Fibroblast of peridontal ligament (primary cell): ENCODE results near the gene CDC42EP2.
"Not testable (repeated sequence)": the region's sequence is repeated elsewhere in the genome, so short reads cannot be mapped to it uniquely, and the experiment has no call there.

ENCODE experiments used
- DNase-seq: peaks from one replicate; pipeline ENCODE4 v3.0.0-alpha.2; 2010; ENCODE audit errors: extremely low read depth

CDC42EP2 gene

DNA sequence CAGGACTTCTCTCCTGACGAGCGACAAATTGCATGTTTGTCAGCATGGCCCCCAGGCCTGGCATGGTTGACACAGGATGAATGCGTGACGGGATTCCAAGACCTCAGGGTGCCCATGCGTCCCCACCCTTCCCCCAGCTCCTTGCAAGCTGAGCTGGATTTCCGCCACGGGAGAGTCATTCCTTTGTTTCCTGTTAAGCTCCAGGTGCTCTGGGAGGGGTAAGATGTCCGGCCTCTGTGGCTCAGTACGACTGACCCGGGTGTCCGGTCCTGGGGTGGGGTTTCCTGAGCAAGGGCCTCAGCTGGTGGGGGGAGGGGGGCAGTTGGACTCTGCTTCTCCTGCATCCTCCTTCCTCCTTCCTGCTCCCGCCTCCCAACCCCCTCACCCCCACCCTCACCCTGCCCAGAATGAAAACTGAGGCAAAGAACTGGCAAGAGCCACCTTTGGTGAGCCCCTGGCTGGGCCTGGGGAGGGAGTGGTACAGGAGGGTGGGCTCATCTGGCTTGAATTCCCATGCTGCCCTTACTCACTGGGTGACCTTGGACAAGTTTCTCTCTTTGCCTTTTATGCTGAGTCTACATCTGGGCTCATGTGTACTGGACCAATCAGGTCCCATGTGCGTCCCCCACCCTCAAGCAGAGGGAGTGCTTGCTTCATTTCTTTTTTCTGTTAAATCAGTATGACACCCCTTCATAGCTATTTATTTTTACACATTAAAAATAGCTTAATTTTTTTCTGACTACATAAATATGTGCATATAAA is 2.5 kb downstream of the CDC42EP2 start:
- DNase-seq, result peak; percentile 68

DNA sequence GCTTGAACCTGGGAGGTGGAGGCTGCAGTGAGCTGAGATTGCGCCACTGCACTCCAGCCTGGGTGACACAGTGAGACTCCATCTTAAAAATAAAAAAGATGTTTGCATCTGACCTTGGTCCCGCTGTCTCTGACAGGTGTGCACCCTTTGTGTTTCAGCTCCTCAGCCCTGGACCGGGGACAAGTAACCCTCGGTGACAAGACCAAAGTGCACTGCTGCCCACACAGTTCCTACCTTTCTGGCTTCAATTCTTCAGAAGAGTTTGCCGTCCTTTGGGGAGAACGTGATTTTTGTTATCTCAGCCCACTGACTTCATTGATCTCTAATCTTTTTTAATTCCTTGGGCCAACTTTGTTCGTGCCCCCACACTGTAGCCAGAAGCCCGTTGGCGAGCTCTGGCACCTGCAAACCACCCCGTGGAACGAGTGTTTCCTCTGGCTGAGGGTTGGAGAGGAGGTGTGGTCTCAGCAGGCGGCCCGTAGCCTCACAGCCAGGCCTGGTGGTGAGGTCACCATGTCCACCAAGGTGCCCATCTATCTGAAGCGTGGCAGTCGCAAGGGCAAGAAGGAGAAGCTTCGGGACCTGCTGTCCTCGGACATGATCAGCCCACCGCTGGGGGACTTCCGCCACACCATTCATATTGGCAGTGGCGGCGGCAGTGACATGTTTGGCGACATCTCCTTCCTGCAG is 5.9 kb downstream of the CDC42EP2 start:
- no peak for DNase-seq

DNA sequence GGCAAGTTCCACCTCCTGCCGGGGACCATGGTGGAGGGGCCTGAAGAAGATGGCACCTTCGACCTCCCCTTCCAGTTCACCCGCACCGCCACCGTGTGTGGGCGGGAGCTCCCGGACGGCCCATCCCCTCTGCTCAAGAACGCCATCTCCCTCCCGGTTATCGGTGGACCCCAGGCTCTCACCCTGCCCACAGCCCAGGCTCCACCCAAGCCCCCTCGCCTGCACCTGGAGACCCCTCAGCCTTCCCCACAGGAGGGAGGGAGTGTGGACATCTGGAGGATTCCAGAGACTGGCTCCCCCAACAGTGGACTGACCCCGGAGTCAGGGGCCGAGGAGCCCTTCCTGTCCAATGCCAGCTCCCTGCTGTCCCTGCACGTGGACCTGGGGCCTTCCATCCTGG is 6.4 kb downstream of the CDC42EP2 start:
- no peak for DNase-seq

DNA sequence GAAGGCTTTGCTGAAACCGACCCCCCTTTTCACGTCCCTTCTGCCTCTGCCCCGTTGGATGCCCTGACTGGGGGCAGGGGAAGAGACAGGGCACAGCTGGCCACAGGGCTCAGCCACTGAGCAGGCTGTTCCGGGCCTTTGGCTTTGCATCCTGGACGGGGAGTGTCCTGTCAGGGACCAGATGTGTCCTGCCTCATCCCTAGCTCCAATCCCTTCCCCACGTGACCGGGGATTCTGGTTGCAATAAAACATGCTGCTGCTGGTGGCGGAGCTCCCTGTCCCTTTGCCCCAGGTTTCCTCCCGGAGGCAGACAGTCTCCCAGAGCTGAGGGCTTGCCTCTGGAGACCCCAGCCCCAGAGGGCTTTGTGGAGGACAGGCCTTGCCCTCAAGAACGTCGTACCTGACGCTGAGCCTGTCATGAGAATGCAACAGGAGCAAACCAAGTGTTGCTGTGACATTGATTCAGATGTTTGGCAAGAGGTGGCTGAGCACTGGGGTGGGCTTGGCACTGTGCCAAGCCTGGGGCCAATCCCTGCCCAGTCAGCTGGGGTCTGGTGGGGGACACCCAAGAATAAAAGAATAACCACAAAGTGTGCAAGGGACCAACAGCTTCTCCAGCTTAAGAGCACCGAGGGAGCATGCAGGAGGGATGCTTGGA is 7.3 kb downstream of the CDC42EP2 start:
- no peak for DNase-seq

DNA sequence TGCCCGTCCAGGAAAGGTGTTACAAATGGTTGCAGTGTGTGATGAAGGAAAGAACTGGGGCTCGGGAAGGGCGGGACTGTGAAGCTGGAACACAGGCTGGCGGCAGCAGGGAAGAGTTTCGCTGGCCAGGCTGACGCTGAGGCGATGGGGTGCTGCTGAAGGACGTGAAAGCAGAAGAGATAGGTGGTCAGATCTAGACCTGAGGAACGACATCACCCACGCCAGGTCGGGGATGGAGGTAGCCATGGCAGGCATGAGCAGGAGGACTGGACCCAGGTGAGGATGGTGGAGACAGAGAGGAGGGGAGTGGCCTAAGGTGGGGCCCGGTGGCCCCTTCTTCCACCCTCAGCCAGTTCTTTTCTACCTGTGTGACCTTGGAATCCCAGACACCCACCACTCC is 9.1 kb downstream of the CDC42EP2 start:
- no peak for DNase-seq

DNA sequence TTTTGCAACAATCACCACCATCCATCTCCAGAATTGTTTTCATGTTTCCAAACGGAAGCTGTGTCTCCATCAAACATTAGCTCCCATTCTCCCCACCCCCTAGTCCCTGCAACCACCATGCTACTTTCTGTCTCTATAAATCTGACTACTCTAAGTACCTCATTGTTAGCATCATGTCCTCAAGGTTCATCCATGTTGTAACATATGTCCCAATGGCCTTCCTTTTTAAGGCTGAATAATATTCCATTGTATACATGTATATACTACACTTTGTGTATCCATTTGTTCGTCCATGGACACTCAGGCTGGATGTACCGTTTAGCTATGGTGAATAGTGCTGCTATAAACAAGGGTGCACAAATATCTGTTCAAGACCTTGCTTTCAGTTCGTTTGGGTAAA is 10.8 kb downstream of the CDC42EP2 start:
- DNase-seq, result no peak

DNA sequence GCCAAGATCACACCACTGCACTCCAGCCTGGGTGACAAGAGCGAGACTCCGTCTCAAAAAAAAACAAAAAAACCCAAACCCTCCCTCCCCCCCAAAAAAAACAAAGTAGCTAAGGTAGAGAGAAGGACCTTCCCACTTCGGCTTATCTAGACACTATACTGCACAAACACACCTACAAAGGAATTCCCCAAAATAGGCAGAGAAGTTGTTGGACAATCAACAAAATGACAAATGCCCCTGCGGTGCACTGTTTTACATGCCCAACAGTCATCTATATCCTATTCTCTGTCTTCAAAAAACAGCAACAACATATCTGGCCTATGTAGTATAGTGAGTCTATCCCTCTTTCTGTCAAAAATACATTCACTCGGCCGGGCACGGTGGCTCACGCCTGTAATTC is 12.4 kb downstream of the CDC42EP2 start:
- no peak for DNase-seq

DNA sequence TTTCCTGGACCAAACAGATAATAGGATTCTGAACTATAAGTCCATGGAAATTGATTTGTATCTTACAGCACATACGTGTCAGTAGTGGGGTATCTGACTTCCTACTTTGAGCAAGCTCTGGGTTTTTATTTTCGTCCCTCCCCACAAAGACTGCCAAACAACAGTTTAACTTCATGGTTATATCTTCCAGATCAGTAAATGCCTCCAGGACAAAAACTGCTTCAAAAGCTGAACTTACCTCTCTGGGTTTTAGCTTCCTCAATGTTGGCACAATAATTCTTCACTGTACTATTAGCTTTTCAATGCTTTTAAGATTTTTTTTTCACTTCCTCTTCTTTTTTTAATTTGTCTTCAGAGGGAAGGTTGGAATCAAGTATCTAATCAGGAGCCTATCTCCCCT is 14.8 kb downstream of the CDC42EP2 start:
- no peak for DNase-seq

DNA sequence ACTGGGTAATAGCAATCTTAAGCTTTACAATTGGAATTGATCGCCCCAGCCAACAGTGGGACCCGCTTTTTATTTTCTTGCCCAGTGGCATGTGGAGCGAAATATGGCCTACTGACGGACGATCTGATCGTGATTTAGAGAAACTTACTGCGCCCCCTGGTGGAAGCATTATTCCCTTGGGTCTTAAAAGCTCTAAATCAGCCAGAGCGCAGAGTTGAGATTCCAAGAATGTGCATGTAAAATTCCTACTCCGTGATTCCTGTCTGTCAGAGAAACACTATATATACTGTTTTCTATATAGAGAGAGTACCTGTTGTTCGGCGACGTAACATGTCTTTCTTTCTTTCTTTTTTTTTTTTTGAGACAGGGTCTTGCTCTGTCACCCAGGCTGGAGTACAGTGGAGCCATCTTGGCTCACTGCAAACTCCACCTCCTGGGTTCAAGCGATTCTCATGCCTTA is 15.3 kb downstream of the CDC42EP2 start:
- peak; percentile 97 for DNase-seq

DNA sequence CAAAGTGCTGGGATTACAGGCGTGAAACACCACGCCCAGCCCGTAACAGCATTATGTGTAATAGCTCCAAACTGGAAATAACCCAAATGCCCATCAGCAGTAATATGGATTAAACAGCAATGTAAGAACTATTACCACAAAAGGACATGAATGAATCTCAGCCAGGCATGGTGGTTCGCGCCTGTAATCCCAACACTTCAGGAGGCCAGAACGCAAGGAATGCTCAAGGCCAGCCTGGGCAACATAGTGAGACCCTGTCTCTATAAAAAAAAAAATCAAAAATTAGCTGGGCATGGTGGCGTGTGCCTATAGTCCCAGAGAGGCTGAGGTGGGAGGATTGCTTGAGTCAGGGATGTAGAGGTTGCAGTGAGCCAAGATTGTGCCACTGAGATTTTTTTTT is 15.9 kb downstream of the CDC42EP2 start:
- no peak for DNase-seq

DNA sequence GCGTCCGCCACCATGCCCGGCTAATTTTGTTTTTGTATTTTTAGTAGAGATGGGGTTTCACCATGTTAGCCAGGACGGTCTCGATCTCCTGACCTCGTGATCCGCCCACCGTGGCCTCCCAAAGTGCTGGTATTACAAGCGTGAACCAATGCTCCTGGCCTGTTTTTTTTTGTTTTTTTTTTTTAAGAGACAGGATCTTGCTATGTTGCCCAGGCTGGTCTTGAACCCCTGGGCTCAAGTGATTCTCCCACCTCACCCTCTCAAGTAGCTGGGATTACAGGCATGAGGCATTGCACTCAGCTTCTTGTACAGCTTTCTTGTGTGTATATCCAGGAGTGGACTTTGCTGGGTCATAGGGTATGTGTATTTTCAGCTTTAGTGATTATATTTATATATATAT is 17.9 kb downstream of the CDC42EP2 start:
- DNase-seq, result not testable (repeated sequence)

DNA sequence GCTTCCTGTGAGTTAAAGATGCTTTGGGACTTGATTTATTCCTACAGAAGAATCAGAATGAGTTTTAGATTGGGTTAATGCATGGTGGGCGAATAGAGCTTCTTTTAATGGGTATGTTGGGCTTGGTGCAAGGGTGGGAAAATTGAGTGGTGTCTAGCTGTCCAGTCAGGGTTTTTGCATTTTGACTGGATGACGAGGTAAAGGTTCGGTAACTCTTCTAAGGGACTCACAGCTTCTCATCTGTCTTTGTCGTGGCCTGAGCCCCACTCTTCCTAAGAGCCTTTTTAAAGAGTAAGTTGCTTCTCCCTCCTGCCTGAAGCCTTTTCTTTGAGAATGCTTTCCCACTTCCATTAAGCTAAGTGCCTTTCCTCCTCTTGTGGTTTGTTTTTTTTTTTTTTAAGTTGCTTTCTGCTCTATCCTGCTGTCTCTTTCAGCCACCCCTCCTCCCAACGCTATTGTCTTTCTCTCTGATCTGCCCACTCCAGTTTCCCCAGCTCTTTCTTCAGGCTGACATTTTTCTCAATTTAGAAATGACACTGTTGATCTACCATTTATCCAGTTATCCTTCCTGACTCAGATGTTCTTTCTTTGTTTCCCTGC is 20.1 kb downstream of the CDC42EP2 start:
- no peak for DNase-seq

DNA sequence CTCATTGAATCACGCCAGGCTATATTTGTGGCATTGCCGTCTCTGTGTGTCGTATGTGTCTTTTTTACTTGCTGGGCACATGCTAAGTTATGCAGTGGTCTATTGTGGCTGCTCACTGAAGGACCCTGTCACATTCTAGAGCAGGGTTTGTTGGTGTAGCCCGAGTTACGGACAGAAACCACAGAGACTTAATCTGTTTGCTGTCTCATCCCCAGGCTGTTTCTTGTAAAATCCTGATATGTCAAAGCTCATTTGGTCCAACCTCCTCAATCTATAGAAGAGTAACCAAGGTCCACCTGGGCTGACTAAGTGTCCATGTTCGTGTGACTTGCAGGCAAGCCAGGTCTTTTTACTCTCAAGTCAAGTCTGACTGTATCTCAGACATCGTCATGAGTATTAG is 24.0 kb downstream of the CDC42EP2 start:
- DNase-seq, result no peak

DNA sequence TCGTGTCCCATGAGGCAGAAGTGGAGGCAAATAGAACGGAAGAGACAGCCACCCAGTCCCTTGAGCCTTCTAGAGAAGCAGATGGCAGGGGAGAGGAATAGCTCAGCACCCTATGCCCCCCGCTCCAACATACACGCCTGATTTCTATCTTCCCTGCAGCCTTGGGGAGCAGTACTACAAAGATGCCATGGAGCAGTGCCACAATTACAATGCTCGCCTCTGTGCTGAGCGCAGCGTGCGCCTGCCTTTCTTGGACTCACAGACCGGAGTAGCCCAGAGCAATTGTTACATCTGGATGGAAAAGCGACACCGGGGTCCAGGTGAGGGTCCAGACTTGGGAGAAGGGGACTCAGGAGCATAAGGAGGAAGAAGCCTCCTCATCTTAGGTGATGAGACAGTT is 25.6 kb downstream of the CDC42EP2 start:
- no peak for DNase-seq

DNA sequence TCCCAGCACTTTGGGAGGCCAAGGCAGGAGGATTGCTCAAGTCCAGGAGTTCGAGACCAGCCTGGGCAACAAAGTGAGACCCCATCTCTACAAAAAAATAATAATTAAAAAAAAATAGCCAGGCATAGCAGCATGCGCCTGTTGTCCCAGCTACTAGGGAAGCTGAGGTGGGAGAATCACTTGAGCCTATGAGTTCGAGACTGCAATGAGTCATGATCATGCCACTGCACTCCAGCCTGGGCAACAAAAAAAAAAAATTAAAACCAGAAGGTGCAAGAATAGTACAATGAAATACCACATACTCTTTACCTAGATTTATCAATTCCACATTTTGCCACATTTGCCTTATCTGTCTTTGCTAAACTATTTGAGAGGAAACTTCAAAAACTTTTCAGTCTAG is 27.2 kb downstream of the CDC42EP2 start:
- no peak for DNase-seq

DNA sequence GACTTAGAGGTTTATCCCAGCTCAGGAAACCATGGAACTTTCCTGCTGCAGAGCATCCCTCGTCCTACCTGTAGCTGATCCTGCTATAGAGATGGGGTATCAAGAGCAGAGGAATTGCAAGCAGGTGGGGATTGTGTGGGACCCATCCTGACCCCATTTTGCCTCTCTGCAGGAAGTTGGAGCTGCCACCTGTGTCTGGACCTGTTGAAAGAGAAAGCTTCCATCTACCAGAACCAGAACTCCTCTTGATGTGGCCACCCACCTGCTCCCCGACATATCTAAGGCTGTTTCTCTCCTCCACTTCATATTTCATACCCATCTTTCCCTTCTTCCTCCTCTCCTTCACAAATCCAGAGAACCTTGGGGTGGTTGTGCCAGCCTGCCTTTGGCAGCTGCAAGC is 36.8 kb downstream of the CDC42EP2 start:
- DNase-seq, result no peak

DNA sequence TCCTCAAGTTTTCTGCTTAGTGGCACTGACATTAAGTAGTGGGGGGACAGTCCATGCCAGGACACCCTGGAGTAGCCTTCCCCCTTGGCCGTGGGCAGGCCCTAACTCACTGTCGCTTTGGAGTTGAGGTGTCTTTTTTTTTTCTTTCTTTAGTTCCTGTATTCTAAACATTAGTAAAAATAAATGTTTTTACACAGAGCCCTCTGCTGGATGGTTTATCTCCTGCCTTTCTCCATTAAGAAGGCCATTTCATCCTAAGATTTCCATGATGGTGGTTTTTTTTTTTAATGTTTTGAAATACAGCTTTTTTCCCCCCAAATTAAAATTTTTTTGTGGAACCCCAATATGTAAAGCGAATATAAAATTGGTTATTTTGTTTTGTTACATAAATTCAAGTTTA is 38.1 kb downstream of the CDC42EP2 start:
- peak; percentile 51 for DNase-seq

DNA sequence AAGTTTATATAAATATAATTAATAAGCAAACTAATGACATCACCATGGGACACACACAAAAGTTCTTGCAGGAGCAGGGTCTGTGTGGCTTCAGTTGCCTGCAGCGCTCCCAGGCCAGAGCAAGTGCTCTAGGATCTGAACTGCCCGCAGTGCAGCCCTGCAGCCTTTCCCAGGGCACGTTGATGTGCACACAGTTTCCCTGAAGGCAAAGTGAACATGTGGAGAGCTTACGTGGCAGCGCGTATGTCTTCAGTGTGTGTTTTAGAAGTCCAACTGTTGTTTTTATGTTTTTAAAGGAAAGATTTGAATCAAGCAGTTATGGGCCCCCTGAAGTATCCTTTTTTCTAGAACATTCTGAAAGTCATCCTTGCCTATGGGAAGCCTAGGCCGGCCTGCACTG is 38.7 kb downstream of the CDC42EP2 start:
- no peak for DNase-seq

DNA sequence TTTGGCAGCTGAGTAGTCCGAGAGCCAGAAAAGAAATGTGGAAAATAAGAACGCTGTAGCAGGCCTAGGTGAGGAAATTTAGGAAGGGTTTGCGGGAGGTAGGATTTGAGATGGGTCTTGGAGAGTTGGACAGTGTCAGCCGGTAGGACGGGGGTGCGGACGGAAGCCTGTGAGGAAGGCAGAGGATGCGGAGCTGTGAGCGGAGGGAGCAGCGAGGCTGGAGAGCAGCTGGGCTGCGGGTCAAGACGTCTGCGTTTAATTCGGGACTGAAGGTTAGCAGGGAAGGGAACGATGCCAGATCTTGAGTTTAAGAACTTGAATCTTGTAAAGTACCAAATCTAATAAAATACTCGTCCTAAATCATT is 39.2 kb downstream of the CDC42EP2 start:
- no peak for DNase-seq

DNA sequence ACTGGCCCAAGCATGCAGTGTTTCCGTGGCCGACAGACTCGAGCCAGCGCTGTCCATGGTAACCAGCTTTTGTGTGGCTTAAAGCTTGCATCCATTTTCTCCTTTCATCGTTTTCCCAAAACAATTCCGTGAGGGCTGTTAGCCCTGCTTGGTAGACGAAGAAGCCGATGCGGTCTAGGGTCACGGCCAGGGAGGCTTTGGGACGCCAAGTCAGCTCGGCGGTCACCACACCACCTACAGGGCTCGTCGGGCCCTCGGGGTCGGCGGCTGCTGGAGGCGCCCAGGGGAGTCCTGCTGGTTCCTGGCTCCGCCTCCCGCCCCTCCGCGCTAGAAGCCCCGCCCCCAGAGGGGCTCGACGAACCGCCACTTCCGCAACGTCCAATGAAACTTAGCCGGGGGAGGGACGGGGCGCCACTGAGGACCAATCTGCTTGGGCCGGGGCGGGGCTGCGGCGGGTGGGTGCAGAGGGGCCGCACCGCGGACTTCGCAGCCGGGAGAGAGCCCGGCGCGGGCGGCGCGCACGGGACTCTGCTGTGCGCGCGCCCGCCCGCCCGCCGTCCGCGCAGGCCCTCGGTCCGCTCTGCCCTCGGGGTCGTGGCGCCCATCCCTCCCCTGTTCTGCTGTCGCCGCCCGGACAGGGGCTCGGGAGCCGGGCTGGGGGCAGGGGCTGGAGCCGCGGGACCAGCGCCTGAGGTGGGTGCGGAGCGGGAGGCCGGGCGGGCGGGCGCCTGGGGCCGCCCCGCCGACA is 39.8 kb downstream of the CDC42EP2 start, which contains the start of gene TIGD3:
TIGD3 (plus strand) TSS at position 487 of the 748 bp plus-strand sequence. CDS start 1,058 bp downstream, outside the sequence.
- DNase-seq, result peak; percentile 85

DNA sequence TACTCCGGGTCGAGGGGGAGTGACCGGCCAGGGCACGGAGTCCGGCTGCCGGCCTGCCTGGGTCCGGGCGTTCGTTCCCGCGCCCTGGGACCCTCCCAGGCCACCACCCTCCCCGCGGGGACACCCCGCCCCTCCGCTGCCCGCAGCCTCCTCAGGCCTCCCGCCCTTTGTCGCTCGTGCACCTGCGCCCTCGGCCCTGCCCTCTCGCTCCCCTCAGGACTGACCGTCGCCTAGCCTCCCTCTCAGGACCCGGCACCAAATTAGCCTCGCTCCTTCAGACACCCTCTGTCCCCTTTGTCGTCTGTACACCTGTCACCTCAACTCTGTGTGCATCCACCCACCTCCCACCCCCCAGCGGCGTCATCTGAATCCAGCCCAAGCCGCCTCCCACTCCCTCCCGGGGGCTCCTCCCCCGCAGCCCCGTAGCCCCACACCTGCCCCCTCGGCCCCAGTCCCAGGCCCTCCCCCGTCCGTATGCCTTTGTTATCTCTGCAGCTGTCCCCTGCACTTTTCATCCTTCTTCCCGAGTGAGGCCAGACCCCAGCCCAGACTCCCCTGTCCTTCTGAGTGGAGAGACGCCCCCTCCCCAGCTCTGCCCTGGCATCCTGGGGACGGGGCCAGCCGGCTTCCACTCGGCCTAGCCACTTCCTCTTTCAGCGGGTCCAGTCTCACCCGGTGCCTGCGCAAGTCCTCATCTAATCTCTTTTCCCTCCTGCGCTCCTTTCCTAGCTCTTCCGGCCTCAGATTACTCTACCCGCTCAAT is 40.5 kb downstream of the CDC42EP2 start:
- no peak for DNase-seq
